Neural cell (in vitro differentiated cells): ENCODE data around the gene FSHR. TPM values are rescaled to one million over a fixed set of nuclear protein-coding genes. Genes with fewer than 3 reads are reported as not detected.

Experiments
- H2AFZ ChIP-seq: fragments of 200-600, 300-800 bp; sonication (generic), shearing (Covaris generic); 2 replicates; pipeline ENCODE4 v1.6.0; 2014; ENCODE audit warnings: low read depth, mild to moderate bottlenecking, antibody characterized with exemption, low read length, moderate library complexity
- H3F3A ChIP-seq: fragments of 200-600 bp; shearing (Covaris generic); 2 replicates; pipeline ENCODE4 v1.6.1; 2016; ENCODE audit warnings: mild to moderate bottlenecking, moderate library complexity, mixed read lengths, antibody characterized with exemption, low read length; ENCODE audit not compliant: insufficient read depth, poor library complexity, severe bottlenecking
- H3K27ac ChIP-seq: fragments of 200-600, 300-800 bp; sonication (generic), shearing (Covaris generic); 2 replicates; pipeline ENCODE4 v1.5.1; 2014; ENCODE audit warnings: mild to moderate bottlenecking, low read length, moderate library complexity
- H3K27me3 ChIP-seq: fragments of 300-800, 200-600 bp; sonication (generic), shearing (Covaris generic); 2 replicates; pipeline ENCODE4 v1.6.0; 2014; ENCODE audit warnings: mild to moderate bottlenecking, low read depth, low read length, moderate library complexity; ENCODE audit not compliant: insufficient read depth
- H3K36me3 ChIP-seq: fragments of 300-800, 200-600 bp; sonication (generic), shearing (Covaris generic); 2 replicates; pipeline ENCODE4 v1.5.1; 2014; ENCODE audit warnings: mild to moderate bottlenecking, antibody characterized with exemption, low read length, moderate library complexity; ENCODE audit not compliant: insufficient read depth
- H3K4me2 ChIP-seq: fragments of 300-800, 200-600 bp; sonication (generic), shearing (Covaris generic); 2 replicates; pipeline ENCODE4 v1.6.0; 2014; ENCODE audit warnings: mild to moderate bottlenecking, low read length
- H3K4me3 ChIP-seq: fragments of 300-800, 200-600 bp; sonication (generic), shearing (Covaris generic); 2 replicates; pipeline ENCODE4 v1.5.1; 2014; ENCODE audit warnings: mild to moderate bottlenecking, low read length, moderate library complexity
- H3K79me2 ChIP-seq: fragments of 200-600 bp; shearing (Covaris generic); replicated peaks from 2 replicates; pipeline ENCODE4 v1.6.0; 2014; ENCODE audit warnings: mild to moderate bottlenecking, low read length, moderate library complexity; ENCODE audit not compliant: insufficient read depth
- H3K9ac ChIP-seq: fragments of 300-800, 200-600 bp; sonication (generic), shearing (Covaris generic); 2 replicates; pipeline ENCODE4 v1.6.1; 2016; ENCODE audit warnings: mild to moderate bottlenecking, low read length, mixed read lengths
- H3K9me2 ChIP-seq: fragments of 200-600 bp; shearing (Covaris generic); 2 replicates; pipeline ENCODE4 v1.6.1; 2016; ENCODE audit warnings: mild to moderate bottlenecking, low read length, mixed read lengths; ENCODE audit not compliant: insufficient read depth
- H3K9me3 ChIP-seq: fragments of 200-600, 300-800 bp; sonication (generic), shearing (Covaris generic); 2 replicates; pipeline ENCODE4 v1.6.1; 2016; ENCODE audit warnings: mild to moderate bottlenecking, mixed run types, low read length, moderate library complexity, mixed read lengths
- H4K20me1 ChIP-seq: fragments of 200-600 bp; shearing (Covaris generic); 2 replicates; pipeline ENCODE4 v1.6.1; 2016; ENCODE audit warnings: mild to moderate bottlenecking, mixed run types; ENCODE audit not compliant: insufficient read depth
- CTCF ChIP-seq: fragments of 450-650 bp; IDR thresholded peaks from 2 replicates; pipeline ENCODE4 v1.5.1; 2014; ENCODE audit warnings: antibody characterized with exemption, mild to moderate bottlenecking, moderate library complexity; ENCODE audit not compliant: poor library complexity, severe bottlenecking
- EP300 ChIP-seq: fragments of 450-650 bp; conservative IDR thresholded peaks from 2 replicates; pipeline ENCODE4 v1.6.1; 2014; ENCODE audit warnings: antibody characterized with exemption, mild to moderate bottlenecking, moderate library complexity; ENCODE audit not compliant: poor library complexity, severe bottlenecking
- EZH2 ChIP-seq: fragments of 200-600, 300-800 bp; shearing (Covaris generic), sonication (generic); IDR thresholded peaks from 2 replicates; pipeline ENCODE4 v1.6.1; 2014; ENCODE audit warnings: antibody characterized with exemption, low read length, borderline replicate concordance, mild to moderate bottlenecking; ENCODE audit not compliant: insufficient read depth, poor library complexity, severe bottlenecking
- MXI1 ChIP-seq: fragments of 450-650 bp; conservative IDR thresholded peaks from 2 replicates; pipeline ENCODE4 v1.6.1; 2014; ENCODE audit warnings: antibody characterized with exemption, mild to moderate bottlenecking; ENCODE audit not compliant: poor library complexity, severe bottlenecking
- POLR2AphosphoS5 ChIP-seq: IDR thresholded peaks from 2 replicates; pipeline ENCODE4 v1.6.1; 2012
- RAD21 ChIP-seq: fragments of 450-650 bp; conservative IDR thresholded peaks from 2 replicates; pipeline ENCODE4 v1.6.1; 2014; ENCODE audit warnings: antibody characterized with exemption, mild to moderate bottlenecking, moderate library complexity
- SMC3 ChIP-seq: fragments of 450-650 bp; conservative IDR thresholded peaks from 2 replicates; pipeline ENCODE4 v1.6.1; 2014; ENCODE audit warnings: antibody characterized with exemption, mild to moderate bottlenecking, moderate library complexity; ENCODE audit not compliant: poor library complexity
- TAF1 ChIP-seq: IDR thresholded peaks from 2 replicates; pipeline ENCODE4 v1.6.1; 2012; ENCODE audit warnings: low read depth
- polyA plus RNA-seq: library from polyadenylated mRNA; depleted of rRNA; stranded (reverse); fragments of >200 nt; gene quantifications from 2 replicates; pipeline ENCODE4 v1.2.3, GENCODE V29; 2014
- TF ChIP-seq, protein P1 (sequence below): IDR thresholded peaks from 2 replicates; pipeline ENCODE4 v1.6.1; 2012; ENCODE audit warnings: borderline replicate concordance

Gene FSHR
- polyA plus RNA-seq, 1 donor from 2014 or later = not detected

GRCh38 chr2:49029406-49029805 lies 124.9 kb downstream of the FSHR start:
- Histone ChIP-seq H3F3A (peaks cover 4% of the 10 kb centered on the region), H3K27ac (peak overlapping the region; percentile 11), H3K9me2 (no peaks in the 10 kb centered on the region), H3K4me3 (no peak overlapping the region), H3K79me2 (no peaks in the 10 kb centered on the region), H3K36me3 (no peaks in the 10 kb centered on the region), H3K9me3 (no peaks in the 10 kb centered on the region), H3K9ac (no peak overlapping the region), H3K4me2 (no peak overlapping the region), H3K27me3 (no peaks in the 10 kb centered on the region), H2AFZ (no peak overlapping the region), H4K20me1 (no peaks in the 10 kb centered on the region)
- TF ChIP-seq EP300 = no peak
- TF ChIP-seq, protein P1, sequence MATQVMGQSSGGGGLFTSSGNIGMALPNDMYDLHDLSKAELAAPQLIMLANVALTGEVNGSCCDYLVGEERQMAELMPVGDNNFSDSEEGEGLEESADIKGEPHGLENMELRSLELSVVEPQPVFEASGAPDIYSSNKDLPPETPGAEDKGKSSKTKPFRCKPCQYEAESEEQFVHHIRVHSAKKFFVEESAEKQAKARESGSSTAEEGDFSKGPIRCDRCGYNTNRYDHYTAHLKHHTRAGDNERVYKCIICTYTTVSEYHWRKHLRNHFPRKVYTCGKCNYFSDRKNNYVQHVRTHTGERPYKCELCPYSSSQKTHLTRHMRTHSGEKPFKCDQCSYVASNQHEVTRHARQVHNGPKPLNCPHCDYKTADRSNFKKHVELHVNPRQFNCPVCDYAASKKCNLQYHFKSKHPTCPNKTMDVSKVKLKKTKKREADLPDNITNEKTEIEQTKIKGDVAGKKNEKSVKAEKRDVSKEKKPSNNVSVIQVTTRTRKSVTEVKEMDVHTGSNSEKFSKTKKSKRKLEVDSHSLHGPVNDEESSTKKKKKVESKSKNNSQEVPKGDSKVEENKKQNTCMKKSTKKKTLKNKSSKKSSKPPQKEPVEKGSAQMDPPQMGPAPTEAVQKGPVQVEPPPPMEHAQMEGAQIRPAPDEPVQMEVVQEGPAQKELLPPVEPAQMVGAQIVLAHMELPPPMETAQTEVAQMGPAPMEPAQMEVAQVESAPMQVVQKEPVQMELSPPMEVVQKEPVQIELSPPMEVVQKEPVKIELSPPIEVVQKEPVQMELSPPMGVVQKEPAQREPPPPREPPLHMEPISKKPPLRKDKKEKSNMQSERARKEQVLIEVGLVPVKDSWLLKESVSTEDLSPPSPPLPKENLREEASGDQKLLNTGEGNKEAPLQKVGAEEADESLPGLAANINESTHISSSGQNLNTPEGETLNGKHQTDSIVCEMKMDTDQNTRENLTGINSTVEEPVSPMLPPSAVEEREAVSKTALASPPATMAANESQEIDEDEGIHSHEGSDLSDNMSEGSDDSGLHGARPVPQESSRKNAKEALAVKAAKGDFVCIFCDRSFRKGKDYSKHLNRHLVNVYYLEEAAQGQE = no peak
- TF ChIP-seq POLR2AphosphoS5 = no peak
- TF ChIP-seq MXI1 = no peak
- no peak for TF ChIP-seq EZH2
- no peak for TF ChIP-seq CTCF
- TF ChIP-seq RAD21 = no peak
- TF ChIP-seq TAF1 = no peak
- TF ChIP-seq SMC3 = no peak

- no peak overlapping the region for H3K9ac ChIP-seq
- no peaks in the 10 kb centered on the region for H3K9me3 ChIP-seq
- TF ChIP-seq RAD21 (no peak), TAF1 (no peak), POLR2AphosphoS5 (no peak)
- H4K20me1 ChIP-seq = no peaks in the 10 kb centered on the region
- H3K9me2 ChIP-seq = no peaks in the 10 kb centered on the region
- H3F3A ChIP-seq = peaks cover 4% of the 10 kb centered on the region
- no peak overlapping the region for H2AFZ ChIP-seq
- H3K27me3 ChIP-seq = no peaks in the 10 kb centered on the region
- H3K27ac ChIP-seq = no peak overlapping the region
- no peaks in the 10 kb centered on the region for H3K36me3 ChIP-seq
- H3K4me3 ChIP-seq = no peak overlapping the region
- H3K4me2 ChIP-seq = no peak overlapping the region
- no peaks in the 10 kb centered on the region for H3K79me2 ChIP-seq
These were observed 126.2 kb downstream of the FSHR start for GRCh38 chr2:49028101-49028500.

GRCh38 chr2:49026706-49027105 lies 127.6 kb downstream of the FSHR start:
- TF ChIP-seq, protein P1 = no peak
- no peak for TF ChIP-seq EP300
- no peak for TF ChIP-seq EZH2
- no peak for TF ChIP-seq TAF1
- TF ChIP-seq POLR2AphosphoS5 = no peak
- no peak for TF ChIP-seq MXI1
- TF ChIP-seq SMC3 = no peak
- no peak for TF ChIP-seq RAD21
- Histone ChIP-seq H3K36me3 (no peaks in the 10 kb centered on the region), H3K27ac (no peak overlapping the region), H3K9me2 (no peaks in the 10 kb centered on the region), H3K4me3 (no peak overlapping the region), H3F3A (no peaks in the 10 kb centered on the region), H3K9me3 (no peaks in the 10 kb centered on the region), H3K79me2 (no peaks in the 10 kb centered on the region), H3K4me2 (no peak overlapping the region), H3K9ac (no peak overlapping the region), H2AFZ (no peak overlapping the region), H3K27me3 (no peaks in the 10 kb centered on the region), H4K20me1 (no peaks in the 10 kb centered on the region)
